GM19023 (cell line): ENCODE measurements around the gene TMEM109.
"Not testable (repeated sequence)": the region's sequence is repeated elsewhere in the genome, so short reads cannot be mapped to it uniquely, and the experiment has no call there.

Experiments used
- ATAC-seq: cut with Tn5 transposase; IDR thresholded peaks from one replicate; pipeline ENCODE4 v1.9.1; 2021; ENCODE audit warnings: mild to moderate bottlenecking, moderate library complexity; ENCODE audit not compliant: unreplicated experiment

The TMEM109 gene

GRCh38 chr11:60909680-60910280 lies 4.2 kb upstream of the TMEM109 start:
- ATAC-seq: not testable (repeated sequence)

GRCh38 chr11:60910281-60910687 lies 3.7 kb upstream of the TMEM109 start:
- peak; percentile 27 for ATAC-seq

GRCh38 chr11:60910711-60911380 lies 3.1 kb upstream of the TMEM109 start:
- ATAC-seq: no peak

- ATAC-seq: no peak
Observed at GRCh38 chr11:60912223-60912850, 1.6 kb upstream of the TMEM109 start.

- ATAC-seq: no peak
Observed at GRCh38 chr11:60912851-60913528, 968 bp upstream of the TMEM109 start.

GRCh38 chr11:60914633-60915247 lies 782 bp downstream of the TMEM109 start:
- ATAC-seq: peak; percentile 5

- ATAC-seq: peak; percentile 45
Observed at GRCh38 chr11:60915248-60915914, 1.4 kb downstream of the TMEM109 start.

- ATAC-seq: no peak
Observed at GRCh38 chr11:60916669-60917206, 2.8 kb downstream of the TMEM109 start.

GRCh38 chr11:60917267-60917666 lies 3.3 kb downstream of the TMEM109 start:
- no peak for ATAC-seq

- no peak for ATAC-seq
Observed at GRCh38 chr11:60918251-60918938, 4.4 kb downstream of the TMEM109 start.

- ATAC-seq: no peak
Observed at GRCh38 chr11:60918939-60919265, 4.9 kb downstream of the TMEM109 start.

GRCh38 chr11:60919320-60919719 lies 5.4 kb downstream of the TMEM109 start:
- no peak for ATAC-seq

- ATAC-seq: no peak
Observed at GRCh38 chr11:60919956-60920355, 6.0 kb downstream of the TMEM109 start.

GRCh38 chr11:60921259-60921658 lies 7.3 kb downstream of the TMEM109 start:
- no peak for ATAC-seq

- no peak for ATAC-seq
Observed at GRCh38 chr11:60921777-60922335, 7.9 kb downstream of the TMEM109 start.

GRCh38 chr11:60922906-60923305 lies 8.9 kb downstream of the TMEM109 start:
- ATAC-seq: no peak

GRCh38 chr11:60923326-60923725 lies 9.4 kb downstream of the TMEM109 start:
- no peak for ATAC-seq

- ATAC-seq: no peak
Observed at GRCh38 chr11:60923800-60924109, 9.8 kb downstream of the TMEM109 start.

GRCh38 chr11:60924110-60924905 lies 10.3 kb downstream of the TMEM109 start, which contains the start of gene TMEM132A:
TMEM132A (plus strand) TSS chr11:60924460; CDS start chr11:60924634, 174 bp downstream.
- ATAC-seq: peak; percentile 62
